CD4-positive, alpha-beta T cell treated with Interleukin-1 beta for 1 hour (primary cell): Measurements from ENCODE around the gene EEF1G.
"Not testable (repeated sequence)": the region's sequence is repeated elsewhere in the genome, so short reads cannot be mapped to it uniquely, and the experiment has no call there.

Experiments used
- DNase-seq, 2 donors: peaks; one replicate each; pipeline ENCODE4 v3.0.0-alpha.2; 2020 to 2022

The EEF1G gene, protein sequence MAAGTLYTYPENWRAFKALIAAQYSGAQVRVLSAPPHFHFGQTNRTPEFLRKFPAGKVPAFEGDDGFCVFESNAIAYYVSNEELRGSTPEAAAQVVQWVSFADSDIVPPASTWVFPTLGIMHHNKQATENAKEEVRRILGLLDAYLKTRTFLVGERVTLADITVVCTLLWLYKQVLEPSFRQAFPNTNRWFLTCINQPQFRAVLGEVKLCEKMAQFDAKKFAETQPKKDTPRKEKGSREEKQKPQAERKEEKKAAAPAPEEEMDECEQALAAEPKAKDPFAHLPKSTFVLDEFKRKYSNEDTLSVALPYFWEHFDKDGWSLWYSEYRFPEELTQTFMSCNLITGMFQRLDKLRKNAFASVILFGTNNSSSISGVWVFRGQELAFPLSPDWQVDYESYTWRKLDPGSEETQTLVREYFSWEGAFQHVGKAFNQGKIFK

DNA sequence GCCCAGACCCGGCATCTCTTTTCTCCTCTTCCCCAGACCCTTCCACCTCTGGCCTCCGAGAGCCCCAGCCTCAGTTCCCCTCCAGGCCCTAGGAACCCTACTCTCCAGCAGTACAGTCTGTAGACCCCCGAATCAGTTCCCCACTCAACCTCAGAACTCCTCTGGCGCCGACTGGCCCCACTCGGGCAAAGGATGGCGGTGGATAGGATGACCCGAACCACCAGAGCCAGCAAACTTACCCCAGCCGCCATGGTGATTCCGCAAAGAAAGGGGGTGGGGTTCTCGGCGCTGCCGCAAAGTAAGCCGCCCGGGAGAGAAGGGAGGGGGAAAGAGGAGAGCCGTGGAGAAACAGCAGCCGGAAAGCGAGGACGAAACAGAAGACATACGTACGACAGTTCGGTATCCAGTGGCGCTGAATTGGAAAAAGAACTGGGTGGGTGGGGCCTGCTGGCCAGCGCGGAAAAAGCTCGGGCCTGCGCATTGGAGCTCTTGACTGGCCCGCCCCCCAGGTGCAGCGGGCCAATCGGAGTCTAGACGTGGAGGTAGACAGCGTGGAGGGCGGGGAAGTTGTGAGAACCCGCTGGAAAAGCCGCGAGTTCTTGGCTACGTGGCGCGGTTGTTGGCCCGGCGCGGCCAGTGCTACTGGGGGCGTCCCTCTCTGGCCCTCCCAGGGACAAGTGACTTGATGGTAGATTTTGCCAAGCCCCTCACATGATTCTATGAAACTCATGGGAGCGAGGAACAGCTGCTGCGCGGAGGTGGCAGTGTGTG, at the start of gene EEF1G:
Gene EEF1G, minus strand, starts transcription at position 300 of the 771 bp plus-strand sequence. Its CDS starts 49 bp downstream, at position 251.
- DNase-seq: peak; percentile 99

DNA sequence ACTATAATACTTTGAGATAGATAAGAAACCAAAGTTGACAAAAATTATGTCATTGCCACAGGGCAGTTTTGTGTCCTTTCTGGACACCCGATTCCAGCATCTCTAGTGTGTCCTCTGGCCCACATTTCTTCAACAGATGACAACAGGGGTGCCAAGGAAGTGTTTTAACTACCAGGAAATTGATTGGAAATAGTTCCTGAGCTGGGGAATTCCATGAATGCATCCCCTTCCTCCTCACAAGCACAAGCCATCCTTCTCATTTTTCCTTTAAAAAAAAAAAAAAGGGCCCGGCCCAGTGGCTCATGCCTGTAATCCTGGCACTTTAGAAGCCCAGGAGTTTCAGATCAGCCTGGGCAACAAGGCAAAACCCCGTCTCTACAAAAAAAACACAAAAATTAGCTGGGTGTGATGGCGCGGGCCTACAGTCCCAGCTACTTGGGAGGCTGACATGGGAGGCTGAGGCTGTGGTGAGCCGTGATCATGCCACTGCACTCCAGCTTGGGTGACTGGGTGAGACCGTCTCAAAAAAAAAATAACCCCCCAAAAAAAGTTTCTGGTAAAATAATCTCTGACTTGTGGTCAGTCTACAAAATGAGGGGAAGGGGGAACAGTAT, 48.9 kb upstream of the EEF1G start:
- no peak for DNase-seq

DNA sequence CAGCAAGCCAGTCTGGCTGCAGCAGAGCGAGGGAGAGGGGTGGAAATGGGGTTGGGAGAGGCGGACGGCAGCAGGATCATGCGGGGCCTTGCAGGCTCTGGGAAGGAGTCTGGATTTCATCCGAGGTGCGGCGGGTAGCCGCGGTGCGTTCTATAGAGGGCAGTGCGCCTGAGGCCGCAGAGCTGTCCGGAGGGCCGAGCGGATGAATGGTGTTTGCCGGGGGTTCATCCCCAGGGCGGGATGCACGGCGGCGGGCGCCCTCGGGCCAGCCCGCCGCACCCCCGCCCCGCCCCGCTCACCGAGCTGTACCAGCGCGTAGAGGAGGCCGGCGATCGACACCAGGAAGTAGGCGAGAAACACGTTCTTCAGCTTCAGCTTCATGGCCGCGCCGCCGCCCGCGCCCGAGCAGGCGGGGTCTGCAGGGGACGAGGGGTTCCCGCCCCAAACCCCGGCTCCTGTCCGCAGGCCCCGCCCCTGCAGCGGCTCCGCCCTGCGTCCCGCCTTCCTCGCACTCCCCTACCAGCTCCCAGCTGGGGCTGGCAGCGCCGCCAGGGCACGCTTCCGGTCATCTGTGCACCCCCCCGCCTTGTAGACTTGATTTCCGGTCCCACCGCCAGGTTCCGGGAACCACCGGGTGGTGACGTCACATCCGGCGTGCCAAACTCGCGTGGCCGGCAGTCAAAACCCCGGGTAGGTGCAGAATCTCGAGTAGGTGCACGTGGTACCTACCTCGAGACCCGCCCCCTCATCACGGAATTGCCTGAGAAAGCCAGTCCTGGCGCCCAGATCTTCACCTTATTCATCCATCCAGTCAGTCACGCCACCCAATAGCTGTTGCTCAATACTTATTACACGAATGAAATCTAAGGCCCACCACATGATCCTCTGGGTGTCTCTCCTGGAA, 48.1 kb upstream of the EEF1G start, which contains the start of gene B3GAT3:
Gene B3GAT3, minus strand, starts transcription at position 420 of the 904 bp plus-strand sequence. Its CDS starts 39 bp downstream, at position 381.
- DNase-seq: peak; percentile 98

DNA sequence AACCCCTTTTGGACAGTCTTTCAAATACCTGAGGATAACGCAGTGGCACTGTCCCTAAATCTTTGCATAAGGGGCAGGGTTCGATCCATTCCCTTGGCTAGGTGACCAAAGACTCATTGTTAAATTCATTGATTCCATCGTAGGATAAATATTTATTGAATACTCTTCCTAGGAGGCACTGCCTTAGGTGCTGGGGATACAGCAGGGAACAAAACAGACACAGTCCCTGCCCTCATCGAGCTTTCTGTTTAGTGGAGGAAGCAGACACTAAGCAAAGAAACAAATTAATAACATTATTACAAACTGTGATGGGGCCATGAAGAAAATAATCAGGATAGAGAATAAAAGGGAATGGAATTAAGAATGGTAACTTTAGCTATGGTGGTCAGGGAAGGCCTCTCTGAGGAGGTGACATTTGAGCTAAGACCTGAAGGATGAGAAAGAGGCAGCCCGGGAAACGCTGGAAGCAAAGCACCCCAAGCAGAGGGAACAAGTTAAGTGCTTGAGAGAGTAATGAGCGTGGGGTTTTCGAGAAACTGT, 47.4 kb upstream of the EEF1G start:
- DNase-seq: no peak

DNA sequence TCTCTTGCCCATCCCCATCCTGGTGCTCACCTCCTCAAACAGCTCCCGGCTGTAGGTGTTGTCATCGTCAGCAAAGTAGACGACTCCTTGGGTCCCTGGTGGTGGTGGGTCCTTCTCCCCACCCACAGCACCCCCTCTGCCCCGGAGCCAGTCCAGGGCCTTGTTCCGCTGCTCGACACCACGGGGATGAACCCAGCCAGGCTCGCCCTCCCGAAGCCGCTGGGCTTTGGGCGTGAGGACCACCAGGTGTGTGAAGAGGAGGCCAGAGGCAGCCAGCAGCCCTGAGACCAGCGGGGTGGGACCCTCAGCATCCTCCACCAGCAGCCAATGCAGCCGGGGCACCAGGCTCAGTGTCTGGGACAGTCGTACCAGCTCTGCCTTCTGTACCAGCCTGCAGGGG, 43.3 kb upstream of the EEF1G start:
- not testable (repeated sequence) for DNase-seq

DNA sequence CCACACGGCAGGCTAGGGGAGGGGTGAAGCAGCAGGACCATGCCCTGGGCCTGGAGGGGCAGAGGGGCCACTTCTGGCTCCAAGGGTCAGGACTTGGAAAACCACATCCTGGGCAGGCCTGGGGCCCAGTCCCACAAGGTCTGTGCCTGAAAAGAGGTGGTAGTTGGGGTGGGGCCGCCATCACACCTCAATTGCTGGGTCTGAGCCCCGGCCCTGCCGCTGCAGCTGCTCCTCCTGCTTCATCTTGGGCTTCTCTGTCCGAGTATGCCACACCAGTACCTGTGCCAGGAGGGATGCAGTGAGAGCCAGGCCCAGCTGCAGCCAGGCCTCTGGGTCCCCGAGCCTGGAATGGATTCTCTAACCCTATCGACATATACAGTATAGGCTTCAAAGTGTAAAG, 41.8 kb upstream of the EEF1G start:
- no peak for DNase-seq

DNA sequence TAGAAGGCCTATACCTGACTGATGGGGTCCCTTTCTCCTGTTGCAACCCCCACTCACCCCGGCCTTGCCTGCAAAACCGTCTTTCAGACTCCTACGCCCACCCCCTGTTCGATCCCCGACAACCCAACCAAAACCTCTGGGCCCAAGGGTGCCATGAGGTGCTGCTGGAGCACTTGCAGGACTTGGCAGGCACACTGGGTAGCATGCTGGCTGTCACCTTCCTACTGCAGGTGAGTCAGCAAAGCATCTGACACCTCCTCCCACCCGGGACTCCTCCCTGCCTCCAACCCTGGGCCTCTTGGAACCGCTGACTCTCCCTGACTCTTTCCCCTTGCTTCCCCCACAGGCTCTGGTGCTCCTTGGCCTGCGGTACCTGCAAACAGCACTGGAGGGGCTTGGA, 40.6 kb upstream of the EEF1G start:
- DNase-seq: no peak

DNA sequence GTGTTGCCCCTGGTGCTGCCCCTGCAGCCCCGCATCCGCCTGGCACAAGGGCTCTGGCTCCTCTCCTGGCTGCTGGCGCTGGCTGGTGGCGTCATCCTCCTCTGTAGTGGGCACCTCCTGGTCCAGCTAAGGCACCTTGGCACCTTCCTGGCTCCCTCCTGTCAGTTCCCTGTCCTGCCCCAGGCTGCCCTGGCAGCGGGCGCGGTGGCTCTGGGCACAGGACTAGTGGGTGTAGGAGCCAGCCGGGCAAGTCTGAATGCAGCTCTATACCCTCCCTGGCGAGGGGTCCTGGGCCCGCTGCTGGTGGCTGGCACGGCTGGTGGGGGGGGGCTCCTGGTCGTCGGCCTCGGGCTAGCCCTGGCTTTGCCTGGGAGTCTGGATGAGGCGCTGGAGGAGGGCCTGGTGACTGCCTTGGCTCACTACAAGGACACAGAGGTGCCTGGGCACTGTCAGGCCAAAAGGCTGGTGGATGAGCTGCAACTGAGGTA, 39.6 kb upstream of the EEF1G start:
- DNase-seq: no peak

DNA sequence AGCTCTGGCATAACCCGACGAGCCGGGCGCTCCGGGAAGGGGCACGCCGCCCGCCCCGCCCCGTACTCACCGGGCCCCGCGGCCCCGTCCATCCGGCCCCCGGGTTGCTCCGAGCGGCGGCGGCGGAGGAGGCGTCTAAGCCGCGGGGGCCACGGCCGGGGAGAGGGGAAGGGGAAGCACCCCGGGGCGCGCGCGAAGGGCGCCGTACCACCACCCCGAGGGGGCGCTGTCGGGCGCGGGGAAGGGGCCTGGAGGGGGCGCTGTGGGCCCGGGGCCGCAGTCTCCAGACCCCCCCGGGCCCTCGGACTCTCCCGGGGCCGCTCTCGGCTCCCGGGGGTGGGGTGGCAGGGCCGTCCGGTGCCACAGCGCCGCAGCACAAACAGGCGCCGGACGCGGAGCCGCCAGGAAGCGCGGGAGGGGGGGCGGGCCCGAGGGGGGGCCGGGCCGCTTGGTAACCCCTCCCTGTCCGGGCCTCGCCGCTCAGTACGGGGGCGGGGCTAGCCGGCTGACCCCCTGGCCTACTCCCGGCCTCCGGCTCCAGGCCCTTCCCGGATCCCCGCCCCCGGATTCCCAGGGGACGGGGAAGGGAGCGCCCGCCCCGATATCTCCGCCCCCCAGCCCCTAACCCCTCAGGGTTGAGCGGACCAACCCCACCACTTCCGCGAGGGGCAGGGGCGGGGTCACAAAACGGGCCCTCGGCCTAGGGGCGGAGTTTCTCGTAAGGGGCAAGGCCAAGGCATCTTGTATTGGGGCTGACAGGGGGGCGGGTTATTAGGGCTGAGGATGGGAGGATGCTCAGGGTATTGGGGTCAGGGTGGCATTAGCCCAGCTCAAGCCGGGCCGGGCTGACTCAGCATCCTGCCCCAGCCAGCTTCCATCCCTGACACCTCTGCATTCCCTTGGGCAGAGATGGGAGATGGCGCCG, 38.9 kb upstream of the EEF1G start, which contains the start of the genes EML3 and ROM1:
Gene EML3, minus strand, starts transcription at position 410 of the 925 bp plus-strand sequence. Its CDS starts 318 bp downstream, at position 92.
Gene ROM1, plus strand, starts transcription at position 892 of the 925 bp plus-strand sequence. Its CDS starts 25 bp downstream, at position 917.
- peak; percentile 91 to 93 for DNase-seq

DNA sequence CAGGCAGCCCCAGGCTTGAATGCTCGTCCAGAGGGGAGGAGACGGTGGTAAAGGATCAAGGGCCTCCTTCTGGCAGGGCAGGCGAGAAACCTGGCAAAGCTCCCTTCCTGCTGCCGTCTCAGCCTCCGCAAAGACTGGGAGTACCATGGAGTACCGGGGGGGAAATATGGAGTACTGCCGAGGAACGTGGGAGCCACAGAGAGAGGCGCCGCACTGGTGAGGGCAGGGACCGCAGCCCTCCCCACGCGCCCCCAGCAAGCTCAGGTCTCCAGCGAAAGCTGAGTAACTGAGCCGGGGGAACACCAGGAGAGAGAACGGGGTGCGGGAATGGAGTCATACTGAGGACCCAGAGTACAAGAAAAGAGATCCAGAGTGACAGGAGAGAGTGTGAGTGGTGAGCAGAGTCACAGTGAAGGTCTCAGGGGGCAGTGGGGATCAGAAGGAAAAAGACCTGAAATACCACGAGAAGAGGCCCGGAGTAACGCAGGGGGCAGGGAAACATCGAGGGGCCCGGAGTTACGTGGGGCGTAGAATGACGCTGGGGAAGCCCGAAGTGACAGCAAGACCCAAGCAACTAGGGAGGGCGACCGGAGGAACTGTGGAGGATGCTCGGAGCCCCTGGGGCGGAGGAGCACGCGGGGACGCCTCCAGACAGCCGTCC, 38.1 kb upstream of the EEF1G start:
- DNase-seq: peak in 1 of 2 donors; percentile 68

DNA sequence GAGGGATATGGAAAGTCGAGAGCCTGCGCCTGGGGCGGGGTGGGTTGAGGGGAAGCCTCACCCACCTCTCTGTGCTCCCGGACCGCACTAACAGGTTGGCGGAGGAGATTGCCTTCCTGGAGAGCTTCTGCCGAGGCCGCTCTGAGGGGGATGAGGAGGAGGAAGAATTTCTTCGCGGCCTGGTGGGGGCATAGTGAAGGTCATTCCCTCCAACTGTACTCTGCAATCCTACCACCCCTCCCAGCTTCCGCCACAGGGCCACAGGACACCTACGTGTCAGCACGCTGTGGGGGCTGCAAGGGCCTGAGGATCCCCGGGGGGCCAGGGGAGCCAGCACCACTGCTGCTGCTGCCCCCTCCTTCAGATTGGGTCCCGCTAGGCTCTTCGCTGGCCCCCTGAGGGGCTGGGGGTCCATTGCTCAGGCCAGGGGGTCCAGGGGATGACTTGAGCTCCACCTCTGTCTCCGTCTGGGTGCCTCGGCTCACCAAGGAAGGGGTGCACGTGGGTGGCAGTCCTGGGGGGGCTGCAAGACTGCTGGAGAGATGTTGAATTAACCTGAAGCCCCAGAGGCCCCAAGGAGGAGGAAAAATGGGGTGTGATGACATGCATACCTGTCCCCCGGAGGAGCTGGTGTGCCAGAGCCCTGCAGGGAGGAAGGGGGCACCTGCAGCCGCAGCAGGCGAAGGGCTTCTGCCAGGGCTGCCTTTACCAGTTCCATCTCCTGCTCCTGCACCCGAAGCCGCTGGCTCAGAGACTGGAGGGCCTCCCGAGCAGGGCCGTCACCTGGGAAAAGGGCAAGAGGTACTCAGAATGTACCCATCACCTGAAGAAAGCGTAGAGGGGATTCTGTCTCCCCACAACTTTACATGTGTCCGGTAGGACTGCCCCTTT, 37.4 kb upstream of the EEF1G start:
- DNase-seq: no peak

DNA sequence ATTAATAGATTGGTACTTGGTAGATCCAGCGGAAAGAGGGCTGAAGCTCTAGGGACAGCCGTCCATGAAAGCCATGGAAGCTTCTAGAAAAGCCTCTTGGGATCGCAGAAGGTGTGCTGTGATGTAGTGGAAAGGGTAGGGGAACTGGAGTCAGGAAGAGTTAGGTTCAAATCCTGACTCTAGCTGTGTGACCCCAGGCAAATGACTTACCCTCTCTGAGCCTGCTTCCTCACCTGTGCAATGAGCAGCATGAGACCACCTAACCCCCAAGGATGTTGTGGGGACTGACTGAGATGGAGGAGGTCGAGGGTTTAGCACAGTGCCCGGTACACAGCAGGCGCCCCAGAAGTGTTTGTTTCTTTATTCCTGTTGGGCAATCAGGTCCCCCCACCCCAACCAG, 36.7 kb upstream of the EEF1G start:
- no peak for DNase-seq

DNA sequence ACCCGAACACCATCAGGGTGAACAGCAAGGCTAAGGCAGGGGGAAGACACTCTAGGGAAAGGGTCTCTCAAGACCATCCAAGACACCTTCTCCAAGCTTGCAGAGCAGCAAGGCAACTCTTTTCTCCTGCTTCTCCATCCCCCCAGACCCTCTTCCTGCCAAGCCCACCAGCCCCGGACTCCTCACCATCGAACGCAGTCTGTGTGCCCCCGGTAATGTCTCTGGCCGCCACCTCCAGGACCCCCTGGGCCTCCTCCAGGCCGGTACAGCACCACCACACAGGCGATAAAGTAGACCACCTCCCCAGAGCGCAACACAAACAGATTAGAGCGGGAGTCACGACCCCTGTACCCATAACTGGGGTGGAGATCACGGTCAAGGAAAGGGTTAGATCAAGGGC, 35.1 kb upstream of the EEF1G start:
- DNase-seq: no peak

DNA sequence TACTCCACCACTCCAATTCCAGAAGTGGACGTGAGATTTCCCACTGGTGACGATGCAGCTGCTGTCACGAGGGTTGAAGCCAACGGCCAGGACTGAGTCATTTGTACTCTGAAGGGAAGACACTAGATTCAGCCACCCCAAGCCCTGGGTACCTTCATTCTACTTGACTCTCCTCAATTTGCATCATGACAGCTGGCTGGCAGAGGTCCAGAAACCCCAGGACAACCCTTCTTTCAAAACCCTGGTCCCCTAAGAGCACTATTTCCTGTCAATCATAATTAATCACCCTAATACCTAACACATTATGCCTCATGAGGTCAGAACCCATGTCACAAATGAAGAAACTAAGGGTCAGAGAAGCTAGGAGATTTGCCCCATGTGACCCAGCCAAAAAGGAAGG, 34.0 kb upstream of the EEF1G start:
- peak in 1 of 2 donors; percentile 52 for DNase-seq

DNA sequence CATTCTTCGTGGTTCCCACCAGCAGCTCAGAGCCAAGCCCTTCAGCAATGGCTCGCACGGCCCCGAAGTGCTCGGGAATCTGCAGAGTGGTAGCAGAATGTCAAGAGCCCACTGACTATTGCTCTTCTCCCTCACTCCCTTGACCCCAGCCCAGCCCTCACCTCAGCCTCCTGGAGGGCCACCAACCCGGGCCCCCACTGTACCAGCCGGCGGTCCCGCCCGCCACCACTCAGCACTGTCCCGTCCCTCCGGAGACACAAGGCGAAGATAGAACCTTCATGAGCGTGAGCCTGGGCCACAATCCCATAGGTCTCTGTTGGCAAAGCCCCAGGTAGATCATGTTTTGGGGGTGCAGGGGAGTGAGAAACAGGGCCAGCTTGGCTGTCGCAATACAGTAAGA, 32.2 kb upstream of the EEF1G start:
- no peak for DNase-seq

DNA sequence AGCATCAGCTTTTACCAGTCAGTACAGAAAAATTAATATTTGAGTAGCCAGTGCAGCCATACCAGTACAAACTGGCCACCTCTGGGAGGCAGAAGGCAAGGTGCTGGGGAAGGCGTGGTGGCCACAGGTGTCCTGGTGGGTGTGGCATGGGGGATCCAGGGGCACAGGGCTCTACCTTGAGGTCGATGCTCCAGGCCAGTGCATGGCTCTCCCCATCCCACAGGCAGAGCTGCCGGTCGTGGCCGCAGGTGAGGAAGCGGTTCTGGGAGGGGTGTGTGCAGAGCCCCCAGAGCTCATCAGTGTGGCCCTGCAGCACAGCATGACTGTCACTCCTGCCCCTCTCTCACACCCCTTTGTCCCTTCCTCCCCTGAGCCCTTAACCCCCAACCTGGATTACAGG, 31.8 kb upstream of the EEF1G start:
- DNase-seq: no peak

DNA sequence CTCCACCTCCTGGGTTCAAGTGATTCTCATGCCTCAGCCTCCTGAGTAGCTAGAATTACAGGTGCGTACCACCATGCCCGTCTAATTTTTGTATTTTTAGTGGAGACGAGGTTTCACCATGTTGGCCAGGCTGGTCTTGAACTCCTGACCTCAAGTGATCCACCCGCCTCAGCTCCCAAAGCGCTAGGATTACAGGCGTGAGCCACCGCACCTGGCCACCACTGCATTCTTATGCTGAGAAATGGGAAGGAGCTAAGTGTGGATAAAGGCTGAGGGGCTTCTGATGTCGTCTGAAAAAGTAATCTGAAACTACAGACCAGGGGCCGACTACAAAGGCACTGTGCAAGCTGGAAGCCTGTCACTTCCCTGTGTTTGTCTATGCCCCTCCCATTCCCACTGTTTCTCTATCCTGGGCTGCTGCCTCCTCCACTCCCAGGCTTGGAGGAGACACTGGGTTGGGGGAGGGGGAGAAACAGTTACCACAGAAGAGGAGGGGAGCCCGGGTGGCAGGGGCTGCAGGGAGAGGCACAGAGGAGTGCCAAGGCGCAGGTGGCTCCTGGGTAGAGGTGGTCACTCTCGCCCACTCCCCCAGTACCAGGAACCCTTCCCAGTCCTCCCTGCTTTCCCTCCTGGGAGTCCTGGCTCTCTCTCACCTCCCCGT, 30.9 kb upstream of the EEF1G start:
- DNase-seq: no peak

DNA sequence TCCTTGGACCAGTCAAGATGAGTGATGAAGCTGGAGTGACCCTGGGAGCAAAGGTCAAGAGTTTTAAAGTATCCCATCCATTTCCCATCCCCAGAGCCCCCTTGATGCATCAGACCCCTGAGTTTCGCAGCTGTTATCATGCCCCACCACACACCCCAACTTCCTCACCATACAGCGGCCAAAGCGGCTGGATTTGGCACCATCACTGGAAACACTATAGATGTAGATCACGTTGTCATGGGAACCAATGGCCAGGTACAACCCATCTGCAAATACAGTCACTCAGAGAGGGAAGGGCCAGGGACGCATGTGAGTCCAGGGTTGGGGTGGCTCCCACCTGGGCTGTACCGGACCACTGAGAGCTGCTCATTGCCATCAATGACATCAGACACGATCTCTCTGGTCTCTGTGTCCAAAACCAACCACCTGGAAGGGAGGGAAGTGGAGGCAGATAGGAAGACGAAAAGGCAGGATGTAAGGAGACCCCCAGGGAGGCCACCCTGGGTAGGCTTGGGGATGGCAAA, 30.1 kb upstream of the EEF1G start:
- DNase-seq: no peak
